Stimulated activated CD4-positive, alpha-beta T cell treated with anti-CD3 and anti-CD28 coated beads, Interleukin-1b, Interleukin-23, amount 100 ng/mL, for 48 hours (primary cell): ENCODE measurements around the gene SLC2A5.
"Not testable (repeated sequence)": the region's sequence is repeated elsewhere in the genome, so short reads cannot be mapped to it uniquely, and the experiment has no call there.

Experiments used
- DNase-seq: peaks from one replicate; pipeline ENCODE4 v3.0.0-alpha.2; 2020

Gene SLC2A5

DNA sequence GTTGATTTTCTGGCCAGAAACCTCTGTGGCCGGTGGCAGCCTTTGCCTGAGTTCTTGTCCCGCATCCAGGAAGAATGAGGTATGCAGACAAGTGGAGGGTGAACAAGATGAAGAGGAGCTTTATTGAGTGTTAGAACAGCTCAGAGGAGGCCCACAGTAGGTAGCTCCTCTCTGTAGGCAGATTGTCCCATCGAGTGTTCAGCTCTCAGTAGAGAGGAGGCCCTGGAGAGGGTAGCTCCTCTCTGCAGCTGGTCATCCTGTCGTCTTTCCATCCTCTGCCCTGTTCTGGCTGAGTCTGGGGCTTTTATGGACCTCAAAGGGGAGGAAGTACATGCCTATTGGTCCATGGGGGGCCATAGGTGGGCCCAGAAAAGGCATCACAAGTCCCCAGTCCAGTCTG is 38.4 kb downstream of the SLC2A5 start:
- not testable (repeated sequence) for DNase-seq

DNA sequence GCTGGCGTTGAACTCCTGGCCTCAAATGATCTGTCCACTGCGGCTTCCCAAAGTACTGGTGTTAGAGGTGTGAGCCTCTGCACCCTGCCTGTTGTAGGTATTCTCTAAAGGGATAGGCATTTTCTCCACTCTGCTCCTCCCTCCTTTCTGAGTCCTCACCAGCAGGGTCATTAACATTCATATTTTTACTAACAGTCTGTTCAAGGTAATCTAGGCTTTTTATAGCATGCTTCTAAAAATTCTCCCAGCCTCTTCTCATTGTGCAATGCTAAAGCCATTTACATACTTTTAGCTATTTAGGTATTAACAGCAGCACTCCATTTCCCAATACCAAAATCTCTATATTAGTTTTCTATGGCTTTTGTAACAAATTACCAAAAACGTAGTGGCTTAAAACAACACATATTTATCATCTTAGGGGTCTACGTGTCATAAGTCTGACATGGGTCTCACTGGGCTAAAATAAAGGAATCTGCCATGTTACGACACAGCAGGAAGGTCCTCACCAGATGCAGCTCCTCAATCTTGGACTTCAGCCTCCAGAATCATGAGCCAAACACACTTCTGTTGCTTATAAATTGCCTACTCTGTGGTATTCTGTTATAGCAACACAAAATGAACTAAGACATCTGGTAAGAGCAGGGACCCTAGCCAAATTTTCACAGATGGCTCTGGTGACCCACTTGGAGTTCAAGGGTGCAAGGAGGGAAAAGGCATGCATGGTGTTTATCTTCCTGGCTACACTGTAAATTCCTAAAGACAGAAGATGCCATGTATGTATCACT is 40.3 kb downstream of the SLC2A5 start:
- no peak for DNase-seq

DNA sequence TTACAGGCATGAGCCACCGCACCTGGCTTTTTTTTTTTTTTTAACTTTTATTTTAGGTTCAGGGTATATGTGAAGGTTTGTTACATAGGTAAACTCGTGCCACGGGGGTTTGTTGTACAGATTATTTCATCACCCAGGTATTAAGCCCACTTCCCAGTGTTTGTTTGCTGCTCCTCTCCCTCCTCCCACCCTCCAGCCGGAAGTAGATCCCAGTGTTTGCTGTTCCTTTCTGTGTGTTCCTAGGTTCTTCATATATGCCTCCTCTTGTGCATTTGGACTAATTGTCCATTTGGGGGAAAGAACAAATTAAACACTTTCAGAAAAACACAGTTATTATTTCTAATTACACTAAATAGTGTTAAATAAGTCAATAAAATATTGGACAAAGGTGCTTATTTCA is 42.1 kb downstream of the SLC2A5 start:
- no peak for DNase-seq

DNA sequence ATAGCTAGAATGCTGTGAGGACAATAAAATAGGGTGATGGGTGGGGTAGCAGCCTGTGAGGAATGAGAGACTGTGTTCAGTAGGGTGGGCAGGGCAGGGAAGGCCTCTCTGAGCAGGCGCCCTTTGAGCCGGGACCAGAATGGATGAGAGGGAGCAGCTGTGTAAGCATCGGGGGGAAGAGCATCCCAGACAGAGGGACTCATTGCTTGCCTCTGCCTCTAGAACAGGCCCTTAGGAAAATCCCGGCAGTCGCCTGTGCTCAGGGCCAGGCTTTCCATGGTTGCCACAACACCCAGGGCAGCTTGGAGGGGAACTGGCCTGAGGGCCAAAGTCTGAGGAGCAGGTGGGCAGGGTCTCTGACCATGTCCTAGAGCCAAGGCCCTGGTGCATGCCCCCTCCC is 44.0 kb downstream of the SLC2A5 start:
- no peak for DNase-seq

DNA sequence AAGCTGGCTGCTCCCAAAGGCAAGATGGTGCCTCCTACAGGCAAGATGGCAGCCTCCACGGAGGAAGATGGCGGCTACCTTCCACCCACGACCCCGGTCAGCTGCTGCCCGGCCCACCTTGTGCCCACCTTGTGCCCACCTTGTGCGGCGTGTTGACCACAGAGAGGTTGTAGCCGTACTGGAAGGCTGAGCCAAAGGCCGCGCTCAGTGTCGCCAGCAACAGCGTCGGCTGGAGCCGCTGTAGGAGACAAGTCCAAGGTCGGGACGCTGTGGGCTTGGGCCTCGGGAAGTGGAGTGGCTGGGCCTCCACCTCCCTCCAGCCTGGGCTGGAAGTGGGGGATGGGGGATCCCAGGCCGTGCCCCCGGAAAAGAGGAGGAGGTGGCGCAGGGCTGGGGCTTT is 44.6 kb downstream of the SLC2A5 start:
- no peak for DNase-seq

DNA sequence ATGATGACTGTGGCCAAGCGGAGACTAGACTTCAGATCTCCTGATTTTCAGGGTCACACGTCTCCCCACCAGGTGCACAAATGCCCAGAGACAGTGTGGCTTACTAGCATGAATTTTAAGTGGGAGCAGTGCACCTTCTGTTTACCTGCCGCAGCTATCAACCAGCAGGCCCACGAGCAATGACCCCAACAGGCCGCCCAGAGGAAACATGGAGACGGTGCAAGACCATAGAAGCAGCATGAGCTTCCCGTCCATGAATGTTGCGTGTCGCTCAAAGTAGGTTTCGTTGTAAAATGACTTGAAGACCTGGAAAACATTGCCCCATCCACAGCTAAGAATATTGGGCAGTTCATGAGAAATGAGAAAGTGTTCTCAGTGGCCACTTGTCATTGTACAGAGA is 46.7 kb downstream of the SLC2A5 start:
- no peak for DNase-seq

DNA sequence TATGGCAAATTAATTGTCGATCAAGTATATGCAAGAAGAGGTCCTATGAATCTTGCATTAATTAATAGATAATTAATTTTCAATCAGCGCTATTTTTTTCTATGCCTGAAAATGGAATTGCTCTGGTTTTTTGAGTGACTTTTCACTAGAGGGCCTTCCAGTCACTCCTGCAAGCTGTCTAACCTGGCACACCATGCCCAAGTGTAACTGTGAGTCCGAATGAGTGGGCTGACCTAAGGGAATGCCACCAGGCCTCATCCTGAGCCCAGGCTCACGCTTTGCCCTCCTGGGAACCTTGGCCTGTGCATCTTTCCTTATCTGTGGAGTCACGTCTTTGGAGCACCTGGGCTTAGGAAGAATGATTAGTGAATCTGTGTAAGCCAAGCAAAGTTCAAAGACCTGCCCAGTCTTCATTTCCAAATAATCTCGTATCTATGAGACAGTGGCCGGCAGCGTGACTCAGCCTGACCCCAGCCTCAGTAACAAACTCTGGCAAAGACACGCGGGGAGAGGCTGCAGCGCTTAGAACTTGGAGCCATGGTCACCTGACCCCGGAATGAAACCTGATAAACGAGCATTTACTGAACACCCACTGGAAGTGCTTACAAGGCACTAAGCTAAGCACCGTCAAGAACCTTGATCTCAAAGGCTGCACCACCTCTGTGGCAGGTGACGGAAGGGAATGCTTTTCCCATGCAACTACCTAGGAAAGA is 47.3 kb downstream of the SLC2A5 start:
- not testable (repeated sequence) for DNase-seq

DNA sequence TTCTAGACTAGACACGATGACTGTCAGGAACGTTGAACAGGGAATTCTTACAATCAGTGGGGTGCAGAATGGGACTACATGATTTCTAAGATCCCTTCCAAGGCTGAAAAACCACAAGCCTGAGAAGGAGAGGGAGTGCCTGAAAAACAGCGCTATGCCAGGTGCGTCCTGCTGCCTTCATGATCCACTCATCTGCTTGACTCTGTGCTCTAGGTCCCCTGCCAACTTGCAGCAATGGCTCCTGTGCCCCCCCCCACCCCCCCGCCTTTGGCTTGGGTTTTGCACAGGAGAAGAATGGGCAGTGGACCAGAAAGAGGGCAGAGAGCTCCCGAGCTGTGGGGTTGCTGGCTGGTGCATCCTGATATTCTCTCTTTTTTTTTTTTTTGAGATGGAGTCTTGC is 49.1 kb downstream of the SLC2A5 start:
- no peak for DNase-seq

DNA sequence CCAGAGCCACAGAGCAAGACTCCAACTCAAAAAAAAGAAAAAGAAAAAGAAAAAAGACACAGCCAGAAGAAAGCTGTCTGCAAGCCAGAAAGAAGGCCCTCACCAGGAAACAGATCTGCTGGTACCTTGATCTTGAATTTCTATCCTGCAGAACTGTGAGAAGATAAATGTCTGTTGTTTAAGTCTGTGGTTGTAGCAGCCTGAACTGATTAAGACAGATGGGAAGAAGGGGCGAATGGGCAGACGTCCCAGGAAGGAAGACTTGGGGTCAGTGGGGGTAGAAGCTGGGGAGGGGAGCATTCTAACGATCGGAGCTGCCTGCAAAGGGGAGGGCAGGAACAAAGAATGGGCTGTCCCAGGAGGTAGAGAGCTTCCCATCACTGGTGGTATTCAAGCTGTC is 49.5 kb downstream of the SLC2A5 start:
- DNase-seq, result no peak

DNA sequence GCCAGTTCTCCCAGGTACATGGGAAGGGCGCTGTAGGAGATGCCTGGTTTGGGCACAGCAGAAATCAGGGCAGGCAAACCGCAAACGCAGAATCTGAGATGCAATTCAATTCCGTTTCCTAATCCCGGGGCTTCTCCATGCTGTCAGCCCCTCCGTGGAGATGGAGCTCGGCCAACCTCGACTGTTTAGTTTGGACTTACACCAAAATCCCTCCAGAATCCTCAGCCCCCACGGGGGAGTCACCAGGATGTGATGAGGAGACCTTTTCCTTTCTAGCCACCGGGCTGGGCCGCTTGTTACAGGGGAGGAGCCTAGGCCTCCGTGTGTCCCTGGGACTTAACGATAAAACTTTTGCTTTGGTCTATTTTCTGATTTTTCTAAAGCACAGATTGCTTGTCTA is 51.1 kb downstream of the SLC2A5 start:
- DNase-seq, result no peak

DNA sequence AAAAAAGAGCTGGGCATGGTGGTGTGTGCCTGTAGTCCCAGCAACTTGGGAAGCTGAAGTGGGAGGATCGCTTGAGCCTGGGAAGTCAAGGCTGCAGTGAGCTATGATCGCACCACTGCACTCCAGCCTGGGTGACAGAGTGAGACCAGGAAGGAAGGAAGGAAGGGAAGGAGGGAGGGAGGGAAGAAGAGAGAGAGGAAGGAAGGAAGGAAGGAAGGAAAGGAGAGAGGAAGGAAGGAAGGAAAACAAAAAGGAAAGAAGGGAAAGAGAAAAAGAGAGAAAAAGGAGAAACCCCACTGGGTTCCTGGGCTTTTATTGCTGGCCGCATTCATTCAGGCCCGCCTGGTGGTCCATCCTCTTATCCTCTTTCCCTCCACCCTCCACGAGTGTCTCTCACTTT is 53.0 kb downstream of the SLC2A5 start:
- DNase-seq, result no peak

DNA sequence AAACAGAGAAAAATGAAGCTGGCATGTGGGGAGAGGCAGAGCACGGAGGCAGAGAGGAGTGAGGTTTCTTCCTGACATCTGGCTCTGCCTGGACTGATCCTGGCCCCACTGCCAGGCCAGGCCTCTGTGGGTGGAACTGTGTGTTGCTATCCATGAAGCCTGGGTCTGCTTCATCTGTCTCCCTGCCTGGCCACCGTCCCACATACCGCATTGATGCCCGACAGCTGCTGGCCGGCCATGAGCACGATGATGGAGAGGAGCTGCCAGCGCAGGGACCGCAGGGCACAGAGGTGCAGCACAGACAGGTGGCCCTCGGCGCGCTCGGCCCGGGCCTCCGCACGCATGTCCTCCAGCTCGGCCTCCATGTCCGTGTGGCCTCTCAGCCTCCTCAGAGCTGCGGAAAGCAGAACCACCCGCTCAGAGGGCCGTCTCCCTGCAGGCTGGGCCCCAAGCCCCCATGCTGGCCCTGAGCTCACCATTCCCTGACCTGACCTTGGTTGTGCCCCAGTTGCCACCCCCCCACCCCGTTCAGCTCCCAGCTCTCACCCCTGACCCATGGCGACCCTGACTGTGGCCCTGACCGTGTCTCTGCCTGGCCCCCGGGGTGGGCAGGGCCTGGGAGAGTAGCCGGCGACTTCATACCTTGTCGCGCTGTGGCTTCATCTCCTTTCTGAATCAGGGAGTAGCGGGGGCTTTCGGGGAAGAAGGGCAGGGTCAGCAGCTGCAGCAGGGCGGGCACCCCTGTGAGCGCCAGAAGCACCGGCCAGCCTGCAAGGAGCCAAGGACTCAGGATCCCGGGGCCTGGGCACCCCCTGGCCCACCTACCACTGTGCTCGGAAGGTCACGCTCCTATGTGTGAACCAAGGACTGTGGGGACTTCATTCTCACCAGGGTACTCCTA is 54.7 kb downstream of the SLC2A5 start:
- DNase-seq, result no peak

DNA sequence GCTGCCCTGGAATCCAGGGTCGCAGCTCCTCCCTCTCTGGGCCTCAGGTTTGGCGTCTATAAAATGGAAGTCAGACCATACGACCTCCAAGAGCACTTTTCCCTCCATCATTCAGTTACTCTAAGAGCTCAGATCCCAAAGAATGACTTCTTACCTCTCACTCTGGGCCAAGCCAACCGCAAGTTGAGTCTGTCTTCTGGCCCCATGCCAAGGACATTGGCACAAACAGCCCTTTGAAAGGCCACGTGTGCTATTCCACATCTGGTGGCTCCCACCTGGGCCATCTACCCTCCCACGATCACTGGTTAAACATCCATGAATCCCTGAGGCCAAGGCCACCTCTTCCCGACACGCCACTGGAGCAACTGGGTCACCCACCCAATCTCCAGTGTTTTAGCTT is 55.6 kb downstream of the SLC2A5 start:
- DNase-seq, result no peak

DNA sequence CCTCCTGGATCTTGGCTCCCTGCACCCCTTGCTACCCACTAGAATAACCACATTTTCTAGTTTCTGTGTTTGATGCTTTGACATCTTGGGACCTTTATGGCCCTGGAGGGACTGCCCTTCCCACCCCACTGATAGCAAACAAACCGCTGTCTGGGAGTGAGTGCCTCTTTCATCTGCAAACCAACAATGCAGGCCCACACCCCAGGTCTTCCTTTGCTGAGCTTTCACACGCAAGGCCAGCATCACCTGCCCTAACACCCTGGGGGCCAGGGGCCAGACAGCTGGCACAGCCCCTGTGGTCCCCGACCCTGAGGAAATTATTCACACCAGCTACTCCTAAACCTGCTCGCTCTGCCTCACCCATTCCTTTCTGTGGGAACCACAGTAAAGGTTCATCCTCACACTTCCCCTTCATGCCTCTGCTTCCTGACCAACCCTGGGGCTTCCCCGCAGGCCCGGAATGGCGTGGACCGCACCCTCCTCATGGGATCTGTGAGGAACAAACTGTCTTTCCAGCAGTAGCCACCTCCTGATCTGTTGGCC is 58.6 kb downstream of the SLC2A5 start:
- DNase-seq, result no peak

DNA sequence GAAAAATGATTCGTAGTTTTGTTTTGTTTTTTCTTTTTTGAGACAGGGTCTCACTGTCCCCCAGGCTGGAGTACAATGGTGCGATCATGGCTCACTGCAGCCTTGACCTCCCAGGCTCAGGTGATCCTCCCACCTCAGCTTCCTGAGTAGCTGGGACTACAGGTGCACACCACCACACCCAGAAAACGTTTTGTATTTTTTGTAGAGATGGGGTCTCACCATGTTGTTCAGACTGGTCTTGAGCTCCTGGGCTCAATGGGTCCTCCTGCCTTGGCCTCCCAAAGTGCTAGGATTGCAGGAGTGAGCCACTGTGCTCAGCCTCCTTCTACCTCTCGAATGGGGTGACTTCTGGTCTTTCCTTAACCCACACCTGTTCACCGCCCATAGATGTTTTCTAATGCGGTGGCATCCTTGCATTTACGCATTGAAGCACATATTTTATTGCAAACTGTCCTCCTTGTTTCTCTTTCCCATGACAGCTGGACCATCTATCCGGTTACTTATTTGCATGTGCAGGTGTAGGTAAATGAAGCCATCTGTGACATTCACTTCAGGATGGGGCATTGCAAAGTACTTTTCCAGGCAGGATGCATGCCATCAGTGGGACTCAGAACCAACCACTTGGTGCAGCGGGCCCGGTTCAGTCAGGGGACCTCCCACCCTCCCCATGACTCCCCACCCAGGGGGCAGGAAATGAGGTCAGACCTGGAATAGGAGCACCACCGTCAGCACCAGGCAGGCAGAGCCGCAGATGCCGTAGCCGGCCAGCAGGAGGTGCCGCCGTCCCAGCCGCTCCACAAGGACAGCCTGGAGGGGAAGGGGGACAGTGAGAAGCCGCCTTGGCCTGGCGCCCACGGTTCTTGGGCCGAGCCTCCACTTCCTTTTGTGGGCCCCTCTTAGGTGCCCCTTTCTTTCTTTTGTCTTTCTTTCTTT is 59.7 kb downstream of the SLC2A5 start:
- DNase-seq, result peak; percentile 33

DNA sequence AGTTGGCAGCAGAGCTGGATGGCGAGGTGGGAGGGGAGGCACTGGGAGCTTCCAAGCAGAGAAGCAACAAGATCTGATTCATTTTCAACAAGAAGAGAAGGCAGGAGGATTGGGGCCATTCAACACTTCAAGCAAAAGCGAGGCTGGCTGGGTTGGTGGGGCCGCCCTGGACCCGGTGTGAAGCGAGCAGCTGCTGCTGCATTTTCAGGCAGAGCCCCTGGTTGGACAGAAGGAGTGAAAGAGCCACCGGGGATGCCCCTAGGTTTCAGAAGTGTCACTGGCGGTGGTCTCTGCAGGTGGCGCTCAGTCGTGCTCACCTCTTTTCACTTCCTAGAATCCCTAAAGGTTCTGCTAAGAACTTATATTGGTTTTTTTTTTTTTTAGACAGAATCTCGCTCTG is 61.2 kb downstream of the SLC2A5 start:
- no peak for DNase-seq

DNA sequence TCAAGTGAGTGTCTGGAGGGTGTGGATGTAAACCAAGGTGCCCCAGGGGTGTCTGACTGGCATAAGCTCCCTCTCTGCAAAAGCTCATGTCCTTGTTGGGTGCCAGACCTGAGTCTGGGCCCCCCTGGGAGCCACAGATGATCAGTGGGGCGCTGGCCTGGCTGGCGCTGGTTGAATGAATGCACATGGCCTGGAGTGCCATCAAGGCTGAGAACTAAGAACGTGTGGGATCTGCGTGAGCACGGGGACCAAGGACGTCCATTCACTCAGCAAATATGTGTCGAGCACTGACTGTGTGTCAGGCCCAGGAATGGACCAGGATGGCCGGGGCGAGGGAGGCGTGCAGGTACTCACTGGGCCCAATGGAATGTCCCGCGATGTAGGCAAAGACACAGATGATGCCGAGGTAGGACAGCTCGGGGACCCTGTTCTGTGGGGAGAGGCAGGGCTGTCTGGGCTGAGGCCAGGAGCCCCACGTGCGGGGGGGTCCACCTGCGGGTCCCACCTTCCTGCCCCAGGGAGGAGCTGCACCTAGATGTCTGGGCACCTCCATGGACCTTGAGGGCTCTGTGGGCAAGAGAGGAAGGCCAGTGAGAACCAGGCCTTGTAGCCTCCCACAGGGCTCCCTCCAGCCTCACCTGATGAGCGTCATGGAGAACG is 62.3 kb downstream of the SLC2A5 start:
- DNase-seq, result no peak

DNA sequence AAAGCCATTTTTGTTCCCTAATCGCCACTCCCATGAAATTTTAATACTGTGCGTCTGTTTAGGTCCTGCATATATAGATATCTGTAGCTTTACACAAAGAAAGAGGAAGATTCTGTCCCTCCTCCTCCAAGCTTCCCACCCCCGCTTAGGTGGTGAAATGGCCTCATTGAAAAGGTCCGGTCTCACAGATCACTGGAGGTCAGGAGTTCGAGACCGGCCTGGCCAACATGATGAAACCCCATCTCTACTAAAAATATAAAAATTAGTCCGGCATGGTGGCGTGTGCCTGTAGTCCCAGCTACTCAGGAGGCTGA is 64.1 kb downstream of the SLC2A5 start:
- no peak for DNase-seq

DNA sequence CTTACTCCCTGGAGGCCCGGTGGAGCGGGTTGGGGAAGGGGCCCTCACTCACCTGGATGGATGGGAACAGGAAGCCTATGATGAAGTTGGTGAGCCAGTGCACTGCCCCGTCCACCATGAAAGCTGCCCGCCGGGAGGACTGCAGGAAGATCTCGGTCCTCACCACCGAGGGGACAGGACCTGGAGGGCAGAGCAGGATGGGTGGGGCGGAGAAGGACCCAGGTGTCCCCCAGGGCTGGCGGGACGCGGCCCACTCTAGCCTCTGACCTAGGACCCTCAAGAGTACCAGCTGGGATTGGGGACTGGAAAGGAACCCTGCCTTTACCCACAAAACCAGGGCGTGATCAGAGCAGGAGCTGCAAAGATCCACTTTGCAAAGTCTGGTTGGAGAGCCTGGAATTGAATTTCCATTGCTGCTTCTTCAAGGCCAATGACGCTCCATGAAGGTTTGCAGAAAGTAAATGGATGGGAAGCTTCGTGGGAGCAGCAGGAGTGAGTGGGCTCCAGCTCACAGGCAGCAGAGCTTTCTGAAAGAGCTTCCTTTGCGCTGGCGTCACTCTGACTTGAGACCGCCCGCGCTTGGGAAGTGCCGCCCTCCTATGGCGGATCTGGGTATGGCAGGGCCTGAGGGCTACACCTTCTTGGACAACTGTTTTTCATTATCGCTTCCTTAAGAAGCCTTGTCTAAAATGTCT is 64.6 kb downstream of the SLC2A5 start:
- DNase-seq, result peak; percentile 80

DNA sequence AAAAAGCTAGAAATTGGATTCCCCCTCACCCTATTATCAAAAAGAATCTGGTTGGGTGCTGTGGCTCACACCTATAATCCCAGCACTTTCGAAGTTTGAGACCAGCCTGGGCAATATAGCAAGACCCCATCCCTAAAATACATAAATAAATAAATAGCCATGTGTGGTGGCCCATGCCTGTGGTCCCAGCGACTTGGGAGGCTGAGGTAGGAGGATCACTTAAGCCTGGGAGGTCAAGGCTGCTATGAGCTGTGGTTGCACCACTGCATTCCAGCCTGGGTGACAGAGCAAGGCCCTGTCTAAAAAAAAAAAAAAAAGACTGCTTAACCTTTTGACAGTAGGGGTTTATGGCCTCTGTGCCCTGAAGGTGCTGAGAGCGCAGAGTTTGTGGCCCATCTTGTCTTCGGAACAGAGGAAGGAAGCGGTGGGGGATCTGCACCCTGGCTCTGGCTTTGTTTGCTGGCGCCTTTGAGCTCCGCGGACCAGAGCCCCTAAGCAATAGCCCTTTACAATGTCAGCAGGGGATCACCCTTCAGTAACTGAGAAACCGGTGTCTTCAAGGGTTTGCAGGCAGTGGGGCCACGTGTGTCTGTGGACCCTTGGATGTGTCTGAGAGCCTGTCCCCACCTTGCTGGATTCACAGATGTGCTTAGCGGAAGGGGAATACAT is 65.3 kb downstream of the SLC2A5 start:
- DNase-seq, result no peak

DNA sequence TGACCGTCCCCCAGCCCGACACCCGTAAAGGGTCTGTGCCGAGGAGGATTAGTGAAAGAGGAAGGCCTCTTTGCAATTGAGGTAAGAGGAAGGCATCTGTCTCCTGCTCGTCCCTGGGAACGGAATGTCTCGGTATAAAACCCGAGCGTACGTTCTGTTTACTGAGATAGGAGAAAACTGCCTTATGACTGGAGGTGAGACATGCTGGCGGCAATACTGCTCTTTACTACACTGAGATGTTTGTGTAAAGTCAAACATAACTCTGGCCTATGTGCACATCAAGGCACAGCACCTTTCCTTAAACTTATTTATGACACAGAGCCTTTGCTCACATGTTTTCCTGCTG is 67.2 kb downstream of the SLC2A5 start:
- DNase-seq, result not testable (repeated sequence)
